Small intestine (tissue), 7 donors: ENCODE results near the gene ZFPM1. TPM values are rescaled to one million over a fixed set of nuclear protein-coding genes. Genes with fewer than 3 reads are reported as not detected.
"Not testable (repeated sequence)": the region's sequence is repeated elsewhere in the genome, so short reads cannot be mapped to it uniquely, and the experiment has no call there.

ENCODE experiments used
- DNase-seq, 2 donors: peaks; one replicate each; pipeline versions ENCODE4 v3.0.0 to v3.0.0-alpha.2; 2013
- FAIRE-seq: peaks from 2 replicates; lab custom pipeline; 2012; peaks lifted over from hg19 to GRCh38; lab: Jason Lieb, UNC
- H3K27ac ChIP-seq, 3 donors: one replicate each; pipeline ENCODE4 v1.5.1; 2013; ENCODE audit warnings: low read length in 2 of 3, mild to moderate bottlenecking in 2 of 3, control low read depth in 1 of 3, inconsistent platforms in 1 of 3, low read depth in 1 of 3, moderate library complexity in 1 of 3
- H3K27me3 ChIP-seq, 3 donors: one replicate each; pipeline ENCODE4 v1.6.1; 2013; ENCODE audit warnings: low read length in 3 of 3, inconsistent platforms in 1 of 3; ENCODE audit not compliant: control insufficient read depth in 3 of 3, insufficient read depth in 3 of 3
- H3K36me3 ChIP-seq, 3 donors: one replicate each; pipeline ENCODE4 v1.6.1; 2013; ENCODE audit warnings: low read length in 3 of 3, inconsistent platforms in 1 of 3, low read depth in 1 of 3, mild to moderate bottlenecking in 1 of 3, moderate library complexity in 1 of 3; ENCODE audit not compliant: control insufficient read depth in 3 of 3, insufficient read depth in 2 of 3
- H3K4me1 ChIP-seq, 3 donors: one replicate each; pipeline ENCODE4 v1.6.1; 2013; ENCODE audit warnings: low read length in 2 of 3, inconsistent platforms in 1 of 3, low read depth in 1 of 3, mild to moderate bottlenecking in 1 of 3, moderate library complexity in 1 of 3; ENCODE audit not compliant: control insufficient read depth in 3 of 3, insufficient read depth in 2 of 3
- H3K4me3 ChIP-seq, 3 donors: one replicate each; pipeline ENCODE4 v1.5.1; 2013; ENCODE audit warnings: low read length in 3 of 3, control low read depth in 1 of 3, inconsistent platforms in 1 of 3, low read depth in 1 of 3, mild to moderate bottlenecking in 1 of 3, moderate library complexity in 1 of 3
- H3K9me3 ChIP-seq, 2 donors: one replicate each; pipeline ENCODE4 v1.6.1; 2013; ENCODE audit warnings: low read depth in 1 of 2, low read length in 1 of 2; ENCODE audit not compliant: control insufficient read depth in 2 of 2, insufficient read depth in 1 of 2
- WGBS, 3 donors: extraction: QIAGEN DNeasy Blood & Tissue Kit; methylation state at CpG; one replicate each; pipeline ENCODE4 v1.1.7; 2013; 5-methylcytosine and 5-hydroxymethylcytosine counted together
- polyA plus RNA-seq, 4 donors: library from polyadenylated mRNA; stranded (reverse) in 3 of 4; unstranded in 1 of 4; fragments of 200-250 nt in 3 of 4; fragments of 120-200 nt in 1 of 4; gene quantifications; one replicate each; pipeline versions ENCODE4 v1.2.1 to v1.2.3, GENCODE V29; 2013
- donor health status: healthy with polysubstance abuse.
- donor health status: control.
- donor health status: control.
- donor health status: Bipolar disorder and iron deficiency.
- donor health status: healthy.

Gene ZFPM1
- polyA plus RNA-seq, 4 donors = 8.1 to 26.6 (median 12.0) TPM

DNA sequence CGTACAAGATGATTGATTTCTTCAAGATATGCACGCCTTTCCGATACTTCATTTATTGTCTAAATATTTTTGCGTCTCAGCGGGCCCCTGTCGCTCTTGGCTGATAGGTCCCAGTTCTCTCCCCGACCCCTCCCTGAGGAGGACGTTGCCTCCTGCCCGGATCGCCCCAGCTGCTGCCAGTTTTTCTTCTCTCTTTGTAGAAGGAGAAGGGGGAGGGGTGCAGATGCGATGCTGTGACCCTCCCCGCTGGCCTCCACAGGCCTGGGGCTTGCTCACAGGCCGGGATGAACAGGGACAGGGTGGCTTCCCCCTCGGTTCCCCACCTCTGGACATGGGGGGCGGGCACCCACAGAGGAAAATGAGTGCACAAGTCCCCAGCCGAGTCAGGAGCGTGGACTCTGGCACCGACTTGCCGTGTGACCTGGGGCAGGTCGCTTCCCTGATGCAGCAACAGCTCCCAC, 63.6 kb downstream of the ZFPM1 start:
- Histone ChIP-seq H3K4me1 (peaks cover 5 to 52% (median 7%) of the 10 kb centered on the region in 3 donors), H3K9me3 (no peaks in the 10 kb centered on the region), H3K27me3 (no peaks in the 10 kb centered on the region), H3K4me3 (no peak overlapping the region), H3K27ac (peak overlapping the region in 2 of 3 donors; percentile 24 to 62), H3K36me3 (peaks cover 0 to 60% (median 0%) of the 10 kb centered on the region in 3 donors)
- DNase-seq (peak in 1 of 2 donors; percentile 74), FAIRE-seq (no peak)
- 49 to 68% (median 65%) methylated on average over 19 to 20 of the region's 20 CpGs for WGBS, 3 donors

DNA sequence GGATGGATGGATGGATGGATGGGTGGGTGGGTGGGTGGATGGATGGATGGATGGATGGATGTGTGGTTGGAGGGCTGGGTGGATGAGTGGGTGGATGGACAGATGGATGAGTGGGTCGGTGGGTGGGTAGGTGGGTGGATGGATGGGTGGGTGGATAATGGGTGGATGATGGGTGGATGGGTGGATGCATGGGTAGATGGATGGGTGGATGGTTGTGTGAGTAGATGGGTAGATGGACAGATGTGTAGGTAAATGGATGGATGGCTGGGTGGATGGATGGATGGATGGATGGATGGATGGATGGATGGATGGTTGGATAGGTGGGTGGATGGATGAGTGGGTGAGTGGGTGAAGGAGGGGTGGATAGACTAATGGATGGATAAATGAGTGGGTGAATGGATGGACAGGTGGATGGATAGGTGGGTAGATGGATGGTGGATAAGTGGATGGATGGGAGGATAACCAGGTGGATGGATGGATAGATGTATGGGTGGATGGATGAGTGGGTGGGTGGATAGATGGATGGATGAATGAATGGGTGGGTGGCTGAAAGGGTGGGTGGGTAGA, 64.2 kb downstream of the ZFPM1 start:
- H3K9me3 ChIP-seq, H3K4me3 ChIP-seq, DNase-seq, H3K27me3 ChIP-seq, FAIRE-seq, H3K27ac ChIP-seq: not testable (repeated sequence)
- H3K4me1 ChIP-seq = peaks cover under 1 to 45% (median 7%) of the 10 kb centered on the region in 3 donors
- WGBS, 3 donors = 97 to 100% (median 100%) methylated on average over 1 of the region's 1 CpG
- peaks cover 0 to 60% (median 0%) of the 10 kb centered on the region in 3 donors for H3K36me3 ChIP-seq

DNA sequence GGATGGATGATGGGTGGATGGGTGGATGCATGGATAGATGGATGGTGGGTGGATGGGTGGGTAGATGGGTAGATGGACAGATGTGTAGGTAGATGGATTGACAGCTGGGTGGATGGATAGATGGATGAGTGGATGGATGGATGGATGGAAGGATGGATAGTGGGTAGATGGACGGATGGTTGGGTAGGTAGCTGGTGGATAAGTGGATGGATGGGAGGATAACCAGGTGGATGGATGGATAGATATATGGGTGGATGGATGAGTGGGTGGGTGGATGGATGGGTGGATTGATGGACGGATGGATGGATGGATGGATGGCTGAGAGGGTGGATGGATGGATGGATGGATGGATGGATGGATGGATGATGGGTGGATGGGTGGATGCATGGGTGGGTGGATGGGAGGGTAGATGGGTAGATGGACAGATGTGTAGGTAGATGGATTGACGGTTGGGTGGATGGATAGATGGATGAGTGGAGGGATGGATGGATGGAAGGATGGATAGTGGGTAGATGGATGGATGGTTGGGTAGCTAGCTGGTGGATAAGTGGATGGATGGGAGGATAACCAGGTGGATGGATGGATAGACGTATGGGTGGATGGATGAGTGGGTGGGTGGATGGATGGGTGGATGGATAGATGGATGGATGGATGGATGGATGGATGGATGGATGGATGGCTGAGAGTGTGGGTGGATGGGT, 65.5 kb downstream of the ZFPM1 start:
- not testable (repeated sequence) for FAIRE-seq, H3K27ac ChIP-seq, H3K9me3 ChIP-seq, H3K4me3 ChIP-seq, DNase-seq, H3K27me3 ChIP-seq
- H3K4me1 ChIP-seq = peaks cover 0 to 40% (median 7%) of the 10 kb centered on the region in 3 donors
- 94 to 97% (median 96%) methylated on average over 4 of the region's 4 CpGs for WGBS, 3 donors
- H3K36me3 ChIP-seq = peaks cover 0 to 60% (median 0%) of the 10 kb centered on the region in 3 donors

DNA sequence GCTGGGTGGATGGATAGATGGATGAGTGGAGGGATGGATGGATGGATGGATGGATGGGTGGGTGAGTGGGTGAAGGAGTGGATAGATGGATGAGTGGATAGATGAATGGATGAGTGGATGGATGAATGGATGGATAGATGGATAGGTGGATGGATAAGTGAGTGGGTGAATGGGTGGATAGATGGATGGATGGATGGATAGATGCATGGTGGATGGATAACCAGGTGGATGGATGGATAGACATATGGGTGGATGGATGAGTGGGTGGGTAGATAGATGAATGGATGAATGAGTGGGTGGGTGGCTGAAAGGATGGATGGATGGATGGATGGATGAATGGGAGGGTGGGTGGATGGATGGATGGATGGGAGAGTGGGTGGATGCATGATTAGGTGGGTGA, 66.2 kb downstream of the ZFPM1 start:
- no peak for FAIRE-seq
- H3K27me3 ChIP-seq = no peaks in the 10 kb centered on the region
- peaks cover 0 to 60% (median 0%) of the 10 kb centered on the region in 3 donors for H3K36me3 ChIP-seq

DNA sequence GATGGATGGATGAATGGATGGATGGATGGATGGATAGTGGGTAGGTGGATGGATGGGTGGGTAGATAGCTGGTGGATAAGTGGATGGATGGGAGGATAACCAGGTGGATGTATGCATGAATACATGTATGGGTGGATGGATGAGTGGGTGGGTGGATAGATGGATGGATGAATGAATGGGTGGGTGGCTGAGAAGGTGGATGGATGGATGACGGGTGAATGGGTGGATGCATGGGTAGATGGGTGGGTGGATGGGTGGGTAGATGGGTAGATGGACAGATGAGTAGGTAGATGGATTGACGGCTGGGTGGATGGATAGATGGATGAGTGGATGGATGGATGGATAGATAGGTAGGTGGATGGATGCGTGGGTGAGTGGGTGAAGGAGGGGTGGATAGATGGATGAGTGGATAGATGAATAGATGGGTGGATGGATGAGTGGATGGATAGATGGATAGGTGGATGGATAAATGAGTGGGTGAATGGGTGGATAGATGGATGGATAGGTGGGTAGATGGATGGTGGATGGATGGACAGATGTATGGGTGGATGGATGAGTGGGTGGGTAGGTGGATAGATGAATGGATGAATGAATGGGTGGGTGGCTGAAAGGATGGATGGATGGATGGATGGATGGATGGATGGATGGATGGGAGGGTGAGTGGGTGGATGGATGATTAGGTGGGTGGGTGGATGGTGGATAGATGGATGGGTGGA, 67.0 kb downstream of the ZFPM1 start:
- Histone ChIP-seq H3K36me3 (peaks cover 0 to 60% (median 0%) of the 10 kb centered on the region in 3 donors), H3K4me1 (peaks cover 2 to 40% (median 7%) of the 10 kb centered on the region in 3 donors), H3K27ac (no peak overlapping the region), H3K9me3 (no peaks in the 10 kb centered on the region), H3K4me3 (no peak overlapping the region), H3K27me3 (no peaks in the 10 kb centered on the region)
- WGBS, 3 donors = 95 to 97% (median 97%) methylated on average over 3 of the region's 3 CpGs
- FAIRE-seq = no peak
- DNase-seq = no peak

More for the DNA sequence above, 66.2 kb downstream of the ZFPM1 start:
- Histone ChIP-seq H3K9me3 (no peaks in the 10 kb centered on the region), H3K27ac (no peak overlapping the region), H3K4me1 (peaks cover 2 to 38% (median 7%) of the 10 kb centered on the region in 3 donors), H3K4me3 (no peak overlapping the region)
- no peak for DNase-seq

DNA sequence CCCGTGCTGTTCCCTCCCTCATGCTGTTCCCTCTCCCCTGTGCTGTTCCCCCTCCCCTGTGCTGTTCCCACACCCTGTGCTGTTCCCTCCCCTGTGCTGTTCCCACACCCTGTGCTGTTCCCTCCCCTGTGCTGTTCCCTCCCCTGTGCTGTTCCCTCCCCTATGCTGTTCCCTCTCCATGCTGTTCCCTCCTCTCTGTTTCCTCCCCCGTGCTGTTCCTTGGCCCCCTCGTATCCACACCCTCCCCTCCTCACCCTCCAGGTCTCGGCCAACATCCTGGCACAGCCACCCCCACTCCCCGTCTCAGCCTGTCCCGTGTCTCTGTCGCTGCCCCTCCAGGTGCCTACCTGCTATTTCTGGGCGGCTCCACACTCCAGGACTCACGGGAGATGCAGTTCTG, 68.6 kb downstream of the ZFPM1 start:
- WGBS, 3 donors = 64 to 74% (median 68%) methylated on average over 8 to 9 of the region's 9 CpGs

DNA sequence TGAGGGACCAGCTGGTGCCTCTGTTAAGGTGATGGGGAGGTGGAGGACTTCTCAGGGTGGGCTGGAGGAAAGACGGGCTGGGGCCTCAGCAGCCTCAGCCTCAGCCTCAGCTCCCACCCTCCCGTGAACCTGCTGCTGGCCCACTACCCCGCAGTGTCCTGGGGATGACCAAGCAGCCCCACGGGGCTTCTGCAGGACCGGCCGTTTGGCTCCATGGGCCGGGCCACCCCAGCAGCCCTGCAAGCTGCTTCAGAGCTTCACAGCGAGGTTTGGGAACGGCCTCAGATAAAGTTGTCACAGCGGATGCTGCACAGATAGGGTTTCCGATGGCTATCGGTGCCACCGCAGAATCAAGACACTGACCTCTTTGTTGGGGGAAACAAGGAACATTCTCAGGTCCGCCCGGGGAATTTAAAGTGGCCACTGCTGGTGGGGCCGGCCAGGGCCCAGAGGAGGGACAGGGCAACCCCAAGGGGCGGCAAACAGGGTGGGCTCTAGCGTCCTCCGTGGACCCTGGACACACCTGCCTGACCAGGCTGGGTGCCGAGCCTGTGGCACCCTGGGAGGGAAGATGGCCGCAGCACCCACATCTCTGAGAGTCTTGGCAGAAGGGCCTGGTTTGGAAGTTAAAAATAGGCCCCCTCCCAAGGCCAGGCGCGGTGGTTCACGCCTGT, 69.3 kb downstream of the ZFPM1 start:
- Histone ChIP-seq H3K4me3 (no peak overlapping the region), H3K27me3 (no peaks in the 10 kb centered on the region), H3K4me1 (peaks cover 7 to 44% (median 9%) of the 10 kb centered on the region in 3 donors), H3K9me3 (no peaks in the 10 kb centered on the region), H3K27ac (no peak overlapping the region), H3K36me3 (peaks cover 0 to 65% (median 0%) of the 10 kb centered on the region in 3 donors)
- DNase-seq = peak in 1 of 2 donors; percentile 2
- WGBS, 3 donors = 76 to 80% (median 76%) methylated on average over 22 to 24 of the region's 24 CpGs
- no peak for FAIRE-seq

More for the DNA sequence above, 68.6 kb downstream of the ZFPM1 start:
- DNase-seq (no peak), FAIRE-seq (no peak)
- Histone ChIP-seq H3K9me3 (no peaks in the 10 kb centered on the region), H3K27ac (no peak overlapping the region), H3K36me3 (peaks cover 0 to 60% (median 0%) of the 10 kb centered on the region in 3 donors), H3K27me3 (no peaks in the 10 kb centered on the region), H3K4me1 (peaks cover 3 to 40% (median 9%) of the 10 kb centered on the region in 3 donors), H3K4me3 (no peak overlapping the region)
